ENCODE data around the gene AMY2A.
"Not testable (repeated sequence)": the region's sequence is repeated elsewhere in the genome, so short reads cannot be mapped to it uniquely, and the experiment has no call there.

DNA sequence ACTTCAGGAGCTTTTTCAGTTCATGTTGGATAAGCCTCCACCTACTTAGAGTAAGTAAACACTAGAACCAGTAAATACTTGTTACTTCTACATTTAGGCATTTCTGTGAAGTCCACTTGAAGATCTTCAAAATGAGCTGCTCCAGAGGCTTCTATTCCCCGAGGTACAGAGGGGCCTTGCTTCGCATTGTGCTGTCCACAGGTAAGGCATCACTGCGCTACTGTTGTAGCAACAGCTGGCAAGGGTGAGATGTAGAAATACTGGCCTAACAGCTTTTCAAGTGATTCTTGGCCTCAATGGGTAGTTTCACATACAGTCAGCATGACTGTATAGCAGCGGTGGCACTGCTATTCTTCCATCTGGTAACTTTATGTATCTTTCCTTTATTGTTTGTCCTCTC, 33.7 kb downstream of the AMY2A start:
- TF ChIP-seq CTCF (IDR thresholded peaks at IDR 0.05); EZH2 (IDR thresholded peaks at IDR 0.05; ENCODE audit: borderline replicate concordance, insufficient read depth, low read depth, low read length, poor library complexity, severe bottlenecking): not testable (repeated sequence)
